BLaER1 treated with 17β-estradiol and CSF1 and Interleukin-3, amounts not matched to agents 10 nM and 100 nM (cell line): ENCODE results near the gene XNDC1N.

Experiments used
- H3K27ac ChIP-seq, 11 experiments: shearing (Covaris generic); formaldehyde crosslinking; 2 replicates each; pipeline ENCODE4 v1.8.1; 2022
- H3K27me3 ChIP-seq, 11 experiments: shearing (Covaris generic); formaldehyde crosslinking; 2 replicates each; pipeline ENCODE4 v1.8.1; 2022
- H3K36me3 ChIP-seq, 11 experiments: shearing (Covaris generic); formaldehyde crosslinking; 2 replicates each; pipeline ENCODE4 v1.8.1; 2022
- H3K4me1 ChIP-seq, 10 experiments: shearing (Covaris generic); formaldehyde crosslinking; 2 replicates each; pipeline ENCODE4 v1.8.1; 2022
- H3K4me2 ChIP-seq, 11 experiments: shearing (Covaris generic); formaldehyde crosslinking; 2 replicates each; pipeline ENCODE4 v1.8.1; 2022
- H3K4me3 ChIP-seq, 10 experiments: shearing (Covaris generic); formaldehyde crosslinking; 2 replicates each; pipeline ENCODE4 v1.8.1; 2022
- H3K9ac ChIP-seq, 11 experiments: shearing (Covaris generic); formaldehyde crosslinking; 2 replicates each; pipeline ENCODE4 v1.8.1; 2022
- H3K9me3 ChIP-seq, 11 experiments: shearing (Covaris generic); formaldehyde crosslinking; replicated peaks in 1 of 11; 2 replicates each; pipeline ENCODE4 v1.8.1; 2022
- H4K20me1 ChIP-seq, 11 experiments: shearing (Covaris generic); formaldehyde crosslinking; 2 replicates each; pipeline ENCODE4 v1.8.1; 2022
- Cebpa-rat ChIP-seq, 11 experiments: shearing (Covaris generic); IDR thresholded peaks; 2 replicates each; pipeline ENCODE4 v1.8.1; 2022

Gene XNDC1N, protein sequence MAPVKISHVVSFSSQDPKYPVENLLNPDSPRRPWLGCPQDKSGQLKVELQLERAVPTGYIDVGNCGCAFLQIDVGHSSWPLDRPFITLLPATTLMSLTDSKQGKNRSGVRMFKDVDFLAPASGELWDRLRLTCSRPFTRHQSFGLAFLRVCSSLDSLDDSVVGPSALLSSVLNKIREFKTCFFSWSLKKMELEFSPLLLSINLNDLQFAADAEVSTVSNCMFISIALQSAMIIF

GRCh38 chr11:71927820-71928736 is at the start of gene XNDC1N:
Gene XNDC1N, minus strand, starts transcription at chr11:71928594. Its CDS starts 5,241 bp downstream, at chr11:71923353.
- peaks cover 0 to 22% (median 11%) of the 10 kb centered on the region in 11 experiments; a peak in 10 of 22 replicates for H4K20me1 ChIP-seq

GRCh38 chr11:71977743-71978418 is 49.5 kb upstream of the XNDC1N start:
- peaks cover 3 to 57% (median 29%) of the 10 kb centered on the region in 11 experiments; a peak in 18 of 22 replicates for H3K36me3 ChIP-seq
- peak overlapping the region in 4 of 11 experiments; percentile 27 to 63 (median 45); a peak in 7 of 22 replicates for H3K4me2 ChIP-seq
- H3K9me3 ChIP-seq = no peaks in the 10 kb centered on the region
- no peak for TF ChIP-seq Cebpa-rat (IDR thresholded peaks at IDR 0.05)
- no peak overlapping the region for H3K9ac ChIP-seq
- H3K4me1 ChIP-seq = peaks cover 0 to 9% (median 4%) of the 10 kb centered on the region in 10 experiments; a peak in 9 of 20 replicates
- no peaks in the 10 kb centered on the region for H3K27me3 ChIP-seq
- no peak overlapping the region for H3K27ac ChIP-seq
- no peak overlapping the region for H3K4me3 ChIP-seq
- peaks cover 0 to 11% (median 0%) of the 10 kb centered on the region in 11 experiments; a peak in 5 of 22 replicates for H4K20me1 ChIP-seq

More at GRCh38 chr11:71927820-71928736, at the start of gene XNDC1N:
- H3K27me3 ChIP-seq = no peaks in the 10 kb centered on the region
- no peaks in the 10 kb centered on the region for H3K9me3 ChIP-seq
- H3K4me2 ChIP-seq = peak within 1 kb of the TSS; percentile 89 to 99 (median 95)
- peaks cover 24 to 47% (median 38%) of the 10 kb centered on the region in 10 experiments for H3K4me1 ChIP-seq
- no peak for TF ChIP-seq Cebpa-rat (IDR thresholded peaks at IDR 0.05)
- peak within 1 kb of the TSS; percentile 95 to 99 (median 98) for H3K27ac ChIP-seq
- peak within 1 kb of the TSS; percentile 92 to 98 (median 95) for H3K9ac ChIP-seq
- H3K4me3 ChIP-seq = peak within 1 kb of the TSS; percentile 72 to 95 (median 88)
- peaks cover 0 to 35% (median 14%) of the 10 kb centered on the region in 11 experiments; a peak in 14 of 22 replicates for H3K36me3 ChIP-seq

DNA sequence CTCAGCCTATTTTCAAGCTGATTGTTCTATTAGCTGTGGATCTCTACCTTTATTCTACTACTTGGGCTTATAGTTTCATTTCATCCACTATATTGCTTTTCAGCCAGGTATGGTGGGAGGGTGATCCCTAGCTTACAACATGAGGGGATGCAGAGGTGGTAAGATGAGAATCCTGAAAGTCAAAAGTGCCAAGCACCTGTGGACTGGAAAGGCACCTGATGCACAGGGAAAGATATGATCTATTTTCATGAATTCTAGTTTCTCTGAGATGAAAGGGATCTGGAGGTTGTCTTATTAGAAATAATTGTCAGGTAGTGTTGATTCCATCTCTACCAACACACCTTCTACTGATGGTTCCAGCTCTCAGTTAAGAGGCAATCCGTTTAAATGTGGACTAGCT is 48.7 kb upstream of the XNDC1N start:
- Histone ChIP-seq H3K27me3 (no peaks in the 10 kb centered on the region), H3K9ac (no peak overlapping the region; a peak in 2 of 22 replicates), H3K4me2 (no peak overlapping the region), H3K36me3 (peaks cover 6 to 57% (median 30%) of the 10 kb centered on the region in 11 experiments; a peak in 20 of 22 replicates), H3K4me3 (no peak overlapping the region), H4K20me1 (peaks cover 0 to 11% (median 0%) of the 10 kb centered on the region in 11 experiments; a peak in 5 of 22 replicates), H3K4me1 (peaks cover 0 to 9% (median 4%) of the 10 kb centered on the region in 10 experiments; a peak in 9 of 20 replicates), H3K27ac (no peak overlapping the region), H3K9me3 (no peaks in the 10 kb centered on the region)
- TF ChIP-seq Cebpa-rat (IDR thresholded peaks at IDR 0.05) = no peak

DNA sequence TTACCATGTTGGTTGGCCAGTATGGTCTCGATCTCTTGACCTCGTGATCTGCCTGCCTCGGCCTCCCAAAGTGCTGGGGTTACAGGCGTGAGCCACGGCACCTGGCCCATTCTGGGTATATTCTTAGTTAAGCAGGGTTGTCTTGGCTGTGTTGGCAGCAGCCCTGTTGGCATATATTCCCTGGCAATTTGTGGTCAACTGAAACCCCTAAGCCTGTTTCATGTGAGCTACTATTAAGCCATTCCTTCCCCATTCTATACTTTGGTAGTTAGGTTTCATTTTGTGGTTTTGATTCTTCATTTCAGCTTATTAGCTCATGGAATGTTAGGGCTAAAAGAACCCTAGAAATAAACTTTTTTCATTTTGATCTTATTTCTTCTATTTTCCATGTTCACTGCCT is 48.2 kb upstream of the XNDC1N start:
- Histone ChIP-seq H3K36me3 (peaks cover 11 to 56% (median 31%) of the 10 kb centered on the region in 11 experiments; a peak in 20 of 22 replicates), H3K4me1 (peaks cover 0 to 9% (median 4%) of the 10 kb centered on the region in 10 experiments; a peak in 9 of 20 replicates), H3K27ac (no peak overlapping the region), H3K4me2 (no peak overlapping the region), H3K9me3 (no peaks in the 10 kb centered on the region), H3K4me3 (no peak overlapping the region), H4K20me1 (peaks cover 0 to 11% (median 0%) of the 10 kb centered on the region in 11 experiments; a peak in 5 of 22 replicates), H3K9ac (no peak overlapping the region; a peak in 1 of 22 replicates), H3K27me3 (no peaks in the 10 kb centered on the region)
- TF ChIP-seq Cebpa-rat (IDR thresholded peaks at IDR 0.05) = no peak

DNA sequence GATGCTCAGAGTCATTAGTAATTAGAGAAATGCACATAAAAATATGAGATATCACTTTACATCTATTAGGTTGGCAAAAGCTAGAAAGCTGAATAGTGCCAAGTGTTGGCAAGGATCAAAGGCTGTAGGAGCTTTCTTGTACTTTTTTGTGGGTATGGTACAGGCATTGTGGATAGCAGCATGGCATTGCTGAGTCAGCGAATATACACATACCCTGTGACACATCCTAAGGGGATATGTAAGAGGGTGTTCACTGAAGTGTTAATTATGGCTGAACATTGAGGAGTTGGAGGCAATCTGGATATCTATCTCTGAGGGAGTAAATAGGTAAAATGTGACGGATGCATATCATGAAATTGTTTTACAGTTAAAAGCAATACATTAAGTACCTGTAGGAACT is 43.3 kb upstream of the XNDC1N start:
- H3K27ac ChIP-seq = no peak overlapping the region

DNA sequence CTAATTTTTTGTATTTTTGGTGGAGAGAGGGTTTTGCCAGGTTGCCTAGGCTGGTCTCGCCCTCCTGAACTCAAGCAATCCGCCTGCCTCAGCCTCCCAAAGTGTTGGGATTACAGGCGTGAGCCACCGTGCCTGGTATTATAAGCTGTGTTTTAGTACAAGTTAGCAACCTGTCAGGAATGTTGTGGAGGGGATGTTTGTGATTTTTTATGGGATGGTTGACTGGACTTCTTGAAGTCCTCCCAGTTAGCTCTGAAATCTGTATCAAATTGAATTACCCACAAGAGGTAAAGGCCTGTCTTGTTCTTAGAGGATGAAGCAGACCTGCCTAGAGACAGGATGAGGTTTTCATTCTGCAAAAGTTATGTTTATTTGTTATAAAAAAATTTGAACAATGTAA is 36.2 kb upstream of the XNDC1N start:
- TF ChIP-seq Cebpa-rat (IDR thresholded peaks at IDR 0.05) = no peak
- Histone ChIP-seq H3K27me3 (no peaks in the 10 kb centered on the region), H4K20me1 (no peaks in the 10 kb centered on the region), H3K4me1 (peaks cover 7 to 33% (median 18%) of the 10 kb centered on the region in 10 experiments), H3K36me3 (peaks cover 54 to 84% (median 64%) of the 10 kb centered on the region in 11 experiments), H3K4me3 (no peak overlapping the region), H3K4me2 (peak overlapping the region in 1 of 11 experiments; percentile 28; a peak in 1 of 22 replicates), H3K9ac (0 out of 22 replicates have a peak overlapping the region, but pooled peaks of 1 of the 11 experiments have one; percentile 19), H3K9me3 (peaks cover 14 to 22% (median 18%) of the 10 kb centered on the region in 11 experiments), H3K27ac (no peak overlapping the region)

More for the DNA sequence above, 43.3 kb upstream of the XNDC1N start:
- Histone ChIP-seq H3K27me3 (no peaks in the 10 kb centered on the region), H3K36me3 (peaks cover 41 to 75% (median 53%) of the 10 kb centered on the region in 11 experiments), H3K4me1 (no peaks in the 10 kb centered on the region), H3K4me3 (no peak overlapping the region), H4K20me1 (peaks cover 0 to 4% (median 0%) of the 10 kb centered on the region in 11 experiments; a peak in 2 of 22 replicates), H3K9ac (no peak overlapping the region), H3K9me3 (no peaks in the 10 kb centered on the region), H3K4me2 (no peak overlapping the region)
- TF ChIP-seq Cebpa-rat (IDR thresholded peaks at IDR 0.05) = no peak

GRCh38 chr11:71963468-71963867 is 35.1 kb upstream of the XNDC1N start:
- Histone ChIP-seq H3K27me3 (no peaks in the 10 kb centered on the region), H3K36me3 (peaks cover 49 to 82% (median 61%) of the 10 kb centered on the region in 11 experiments), H3K27ac (peak overlapping the region in 6 of 11 experiments; percentile 29 to 79 (median 64); a peak in 7 of 22 replicates)

More at GRCh38 chr11:71963468-71963867, 35.1 kb upstream of the XNDC1N start:
- H3K9me3 ChIP-seq = peaks cover 14 to 22% (median 18%) of the 10 kb centered on the region in 11 experiments
- peaks cover 7 to 33% (median 18%) of the 10 kb centered on the region in 10 experiments for H3K4me1 ChIP-seq
- no peak overlapping the region; a peak in 1 of 22 replicates for H3K9ac ChIP-seq
- H4K20me1 ChIP-seq = no peaks in the 10 kb centered on the region
- H3K4me2 ChIP-seq = peak overlapping the region in 5 of 11 experiments; percentile 47 to 73 (median 62); a peak in 10 of 22 replicates
- no peak for TF ChIP-seq Cebpa-rat (IDR thresholded peaks at IDR 0.05)
- no peak overlapping the region for H3K4me3 ChIP-seq
